HepG2 (cell line): ENCODE measurements around the gene VAMP2. TPM values are rescaled to one million over a fixed set of nuclear protein-coding genes. Genes with fewer than 3 reads are reported as not detected.

ENCODE experiments used
- BRD4 ChIP-seq: sonication (generic); formaldehyde crosslinking; IDR thresholded peaks from 2 replicates; pipeline ENCODE4 v1.4.0; 2020; ENCODE audit warnings: missing genetic modification reagents
- CBX2 ChIP-seq, 2 experiments: fragments of 200-600 bp in 1 of 2; sonication (generic); formaldehyde crosslinking in 1 of 2; IDR thresholded peaks; 2 replicates each; pipeline versions ENCODE4 v1.7.0 to v1.8.1; 2018 to 2022; ENCODE audit warnings: low read depth in 2 of 2, low read length in 1 of 2, mild to moderate bottlenecking in 1 of 2, missing genetic modification reagents in 1 of 2
- CREM ChIP-seq, 2 experiments: sonication (generic) in 1 of 2; formaldehyde crosslinking in 1 of 2; IDR thresholded peaks; 2 replicates each; pipeline versions ENCODE4 v1.4.0 to v1.6.1; 2016 to 2020; ENCODE audit warnings: antibody characterized with exemption in 1 of 2, mild to moderate bottlenecking in 1 of 2, missing genetic modification reagents in 1 of 2
- ELF3 ChIP-seq: IDR thresholded peaks from 2 replicates; pipeline ENCODE4 v1.6.1; 2016; ENCODE audit warnings: missing genetic modification reagents, missing compliant biosample characterization
- EP300 ChIP-seq, 3 experiments: sonication (generic) in 1 of 3; formaldehyde crosslinking in 1 of 3; IDR thresholded peaks; 2 replicates each; pipeline versions ENCODE4 v1.5.1 to v1.6.1; 2011 to 2020; ENCODE audit warnings: low read depth in 2 of 3, low read length in 2 of 3, borderline replicate concordance in 1 of 3, improper control_type of control experiment in 1 of 3, mild to moderate bottlenecking in 1 of 3, missing genetic modification reagents in 1 of 3, moderate library complexity in 1 of 3
- FOXJ3 ChIP-seq: sonication (generic); formaldehyde crosslinking; IDR thresholded peaks from 2 replicates; pipeline ENCODE4 v1.4.0; 2020; ENCODE audit warnings: missing genetic modification reagents, mild to moderate bottlenecking, borderline replicate concordance
- HNRNPLL ChIP-seq: fragments of 200-400 bp; formaldehyde crosslinking; IDR thresholded peaks from 2 replicates; pipeline ENCODE4 v1.6.1; 2017; ENCODE audit warnings: mild to moderate bottlenecking, low read depth, low read length; ENCODE audit not compliant: poor library complexity, severe bottlenecking
- ISX ChIP-seq: sonication (generic); formaldehyde crosslinking; conservative IDR thresholded peaks from 2 replicates; pipeline ENCODE4 v1.5.0; 2020; ENCODE audit warnings: missing genetic modification reagents
- KDM3A ChIP-seq: IDR thresholded peaks from 2 replicates; pipeline ENCODE4 v1.6.1; 2018; ENCODE audit warnings: low read depth, missing compliant biosample characterization
- NFE2L2 ChIP-seq: fragments of 150-350 bp; IDR thresholded peaks from 2 replicates; pipeline ENCODE4 v1.6.1; 2014; ENCODE audit warnings: low read length
- NR2F6 ChIP-seq, 2 experiments: IDR thresholded peaks; 2 replicates each; pipeline ENCODE4 v1.6.1; 2016; ENCODE audit warnings: antibody characterized with exemption in 1 of 2, mild to moderate bottlenecking in 1 of 2
- PCBP1 ChIP-seq: fragments of 200-400 bp; formaldehyde crosslinking; IDR thresholded peaks from 2 replicates; pipeline ENCODE4 v1.6.1; 2017; ENCODE audit warnings: mild to moderate bottlenecking, low read depth, low read length, borderline replicate concordance
- PITX1 ChIP-seq: sonication (generic); formaldehyde crosslinking; IDR thresholded peaks from 2 replicates; pipeline ENCODE4 v1.5.1; 2020; ENCODE audit warnings: mild to moderate bottlenecking, missing genetic modification reagents
- POLR2AphosphoS5 ChIP-seq: IDR thresholded peaks from 2 replicates; pipeline ENCODE4 v1.6.1; 2012; ENCODE audit warnings: low read depth, low read length
- SPEN ChIP-seq: sonication (generic); formaldehyde crosslinking; IDR thresholded peaks from 2 replicates; pipeline ENCODE4 v1.5.1; 2020; ENCODE audit warnings: low read depth, mild to moderate bottlenecking, missing genetic modification reagents
- ZC3H13 ChIP-seq: sonication (generic); formaldehyde crosslinking; IDR thresholded peaks from 2 replicates; pipeline ENCODE4 v1.8.1; 2023; ENCODE audit warnings: mild to moderate bottlenecking, missing genetic modification reagents, moderate library complexity
- ZNF354B ChIP-seq: sonication (generic); formaldehyde crosslinking; IDR thresholded peaks from 2 replicates; pipeline ENCODE4 v1.8.0; 2022; ENCODE audit warnings: mild to moderate bottlenecking, missing genetic modification reagents
- ZNF430 ChIP-seq: sonication (generic); formaldehyde crosslinking; IDR thresholded peaks from 2 replicates; pipeline ENCODE4 v1.9.0; 2021; ENCODE audit warnings: mild to moderate bottlenecking, missing genetic modification reagents
- ZNF431 ChIP-seq: sonication (generic); formaldehyde crosslinking; IDR thresholded peaks from 2 replicates; pipeline ENCODE4 v1.9.0; 2022; ENCODE audit warnings: missing genetic modification reagents, low read depth, mild to moderate bottlenecking, borderline replicate concordance
- ZNF660 ChIP-seq: sonication (generic); formaldehyde crosslinking; IDR thresholded peaks from 2 replicates; pipeline ENCODE4 v1.5.1; 2020; ENCODE audit warnings: mild to moderate bottlenecking, low read depth, missing genetic modification reagents, borderline replicate concordance
- ZNF713 ChIP-seq: sonication (generic); formaldehyde crosslinking; IDR thresholded peaks from 2 replicates; pipeline ENCODE4 v1.4.0; 2020; ENCODE audit warnings: mild to moderate bottlenecking, missing genetic modification reagents
- ZNF747 ChIP-seq: sonication (generic); formaldehyde crosslinking; IDR thresholded peaks from 2 replicates; pipeline ENCODE4 v1.8.1; 2023; ENCODE audit warnings: missing genetic modification reagents, mild to moderate bottlenecking, borderline replicate concordance
- ZSCAN25 ChIP-seq: sonication (generic); formaldehyde crosslinking; IDR thresholded peaks from 2 replicates; pipeline ENCODE4 v1.8.0; 2022; ENCODE audit warnings: mild to moderate bottlenecking, missing genetic modification reagents
- polyA plus RNA-seq, 8 experiments: library from polyadenylated mRNA; depleted of rRNA in 3 of 8; stranded (reverse) in 7 of 8; unstranded in 1 of 8; fragments of >200 nt; fragmentation: Illumina TruSeq in 4 of 8; extraction: Trizol in 4 of 8; gene quantifications; 2 replicates each; pipeline versions ENCODE4 v1.2.1 to v1.2.3, GENCODE V29; 2011 to 2016; ENCODE audit warnings: low read depth in 4 of 8, missing spikeins in 1 of 8, mixed read lengths in 1 of 8; ENCODE audit not compliant: insufficient read depth in 1 of 8
- total RNA-seq, 5 experiments: library from RNA; depleted of rRNA; stranded (reverse); fragments of >200 nt; fragmentation: Illumina TruSeq; extraction: Trizol; gene quantifications; 2 replicates each; pipeline ENCODE4 v1.2.3, GENCODE V29; 2016; ENCODE audit warnings: low read depth in 1 of 5
- TF ChIP-seq, protein P1 (sequence below): IDR thresholded peaks from 2 replicates; pipeline ENCODE4 v1.6.1; 2018; ENCODE audit warnings: missing genetic modification reagents
- TF ChIP-seq, protein P2 (sequence below): sonication (generic); formaldehyde crosslinking; IDR thresholded peaks from 2 replicates; pipeline ENCODE4 v1.4.0; 2020; ENCODE audit warnings: missing genetic modification reagents

Gene VAMP2
- total and polyA plus RNA-seq, 2 of the 13 experiments (the other 11 are each of a cell fraction or from before 2014, with no cell fraction given) = 3.9 to 17.2 TPM

DNA sequence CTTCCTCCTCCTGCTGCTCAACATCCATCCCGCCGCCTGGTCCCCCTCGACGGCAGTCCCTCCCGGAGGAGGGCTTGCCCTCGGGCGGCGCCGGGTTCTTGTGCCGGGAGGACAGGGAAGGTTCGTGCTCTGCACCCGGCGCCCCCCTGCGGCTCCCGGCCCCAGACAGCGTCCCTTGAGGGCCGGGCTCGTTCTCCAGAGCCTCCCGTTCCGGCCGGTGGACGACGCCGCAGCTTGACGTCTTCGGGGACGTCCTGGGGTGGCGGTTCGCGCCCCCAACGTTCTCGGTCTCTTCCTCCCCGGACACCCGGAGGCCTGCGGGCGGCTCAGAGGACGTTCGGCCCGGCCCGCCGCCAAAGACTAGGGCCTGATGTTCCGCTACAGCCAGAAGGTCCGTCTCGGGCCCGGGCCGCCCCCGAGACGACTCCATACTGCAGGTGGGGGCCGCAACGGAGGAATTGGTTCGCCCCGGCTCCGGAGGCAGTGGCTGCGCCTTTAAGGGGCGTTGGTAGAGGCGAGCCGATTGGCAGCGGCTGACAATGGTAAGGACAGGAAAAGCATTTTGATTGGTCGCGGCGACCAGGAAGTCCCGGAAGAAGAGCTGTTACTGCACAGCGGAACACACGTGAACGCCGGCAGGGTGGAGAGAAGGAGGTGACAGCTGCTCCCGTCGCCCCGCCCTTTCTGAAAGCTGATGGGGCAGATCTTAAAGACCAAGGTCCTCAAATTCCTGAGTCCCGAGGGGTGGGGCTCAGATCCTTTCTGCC is 27.1 kb upstream of the VAMP2 start, which contains the start of gene BORCS6 (continued):
- no peak for TF ChIP-seq ZNF660 (CRISPR knock-in tag)
- no peak for TF ChIP-seq ZNF354B (CRISPR knock-in tag)
- no peak for TF ChIP-seq NFE2L2
- peak; percentile 36; the same call in 1 of the 2 replicates for TF ChIP-seq ZSCAN25 (CRISPR knock-in tag)
- peak; percentile 57; the same call in 1 of the 2 replicates for TF ChIP-seq CREM (IDR thresholded peaks at IDR 0.05)
- TF ChIP-seq CREM (CRISPR knock-in tag; IDR thresholded peaks at IDR 0.05) = no peak
- no peak for TF ChIP-seq ZNF431
- TF ChIP-seq ELF3 (CRISPR knock-in tag) = peak; percentile 57; the same call in 1 of the 2 replicates
- no peak for TF ChIP-seq ISX (CRISPR knock-in tag)
- TF ChIP-seq EP300 (IDR thresholded peaks at IDR 0.05; ENCODE audit: low read depth in 2 of 2, low read length in 2 of 2) = peak in 1 of 2 experiments; percentile 6; a peak in 1 of 4 replicates
- no peak for TF ChIP-seq EP300 (CRISPR knock-in tag; IDR thresholded peaks at IDR 0.05; ENCODE audit: borderline replicate concordance)
- no peak for TF ChIP-seq NR2F6 (IDR thresholded peaks at IDR 0.05)
- TF ChIP-seq NR2F6 (CRISPR knock-in tag; IDR thresholded peaks at IDR 0.05) = no peak
- no peak for TF ChIP-seq PITX1 (CRISPR knock-in tag)
- peak; percentile 20 for TF ChIP-seq HNRNPLL
- no peak for TF ChIP-seq KDM3A (CRISPR knock-in tag)
- TF ChIP-seq, protein P1, sequence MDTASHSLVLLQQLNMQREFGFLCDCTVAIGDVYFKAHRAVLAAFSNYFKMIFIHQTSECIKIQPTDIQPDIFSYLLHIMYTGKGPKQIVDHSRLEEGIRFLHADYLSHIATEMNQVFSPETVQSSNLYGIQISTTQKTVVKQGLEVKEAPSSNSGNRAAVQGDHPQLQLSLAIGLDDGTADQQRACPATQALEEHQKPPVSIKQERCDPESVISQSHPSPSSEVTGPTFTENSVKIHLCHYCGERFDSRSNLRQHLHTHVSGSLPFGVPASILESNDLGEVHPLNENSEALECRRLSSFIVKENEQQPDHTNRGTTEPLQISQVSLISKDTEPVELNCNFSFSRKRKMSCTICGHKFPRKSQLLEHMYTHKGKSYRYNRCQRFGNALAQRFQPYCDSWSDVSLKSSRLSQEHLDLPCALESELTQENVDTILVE (CRISPR knock-in tag) = 0 out of 2 replicates have a peak, but pooled peaks have one; percentile 29
- peak; percentile 45; the same call in 1 of the 2 replicates for TF ChIP-seq POLR2AphosphoS5
- TF ChIP-seq PCBP1 = 0 out of 2 replicates have a peak, but pooled peaks have one; percentile 61
- TF ChIP-seq CBX2 (IDR thresholded peaks at IDR 0.05; ENCODE audit: low read depth, low read length) = no peak
- TF ChIP-seq CBX2 (CRISPR knock-in tag; IDR thresholded peaks at IDR 0.05; ENCODE audit: low read depth) = no peak
- TF ChIP-seq BRD4 (CRISPR knock-in tag) = peak; percentile 38; the same call in 1 of the 2 replicates
- TF ChIP-seq FOXJ3 (CRISPR knock-in tag) = no peak
- TF ChIP-seq ZNF747 (CRISPR knock-in tag) = peak; percentile 61; the same call in 1 of the 2 replicates
- TF ChIP-seq SPEN (CRISPR knock-in tag) = peak; percentile 63; the same call in 1 of the 2 replicates
- TF ChIP-seq ZNF713 (CRISPR knock-in tag) = no peak
- TF ChIP-seq, protein P2, sequence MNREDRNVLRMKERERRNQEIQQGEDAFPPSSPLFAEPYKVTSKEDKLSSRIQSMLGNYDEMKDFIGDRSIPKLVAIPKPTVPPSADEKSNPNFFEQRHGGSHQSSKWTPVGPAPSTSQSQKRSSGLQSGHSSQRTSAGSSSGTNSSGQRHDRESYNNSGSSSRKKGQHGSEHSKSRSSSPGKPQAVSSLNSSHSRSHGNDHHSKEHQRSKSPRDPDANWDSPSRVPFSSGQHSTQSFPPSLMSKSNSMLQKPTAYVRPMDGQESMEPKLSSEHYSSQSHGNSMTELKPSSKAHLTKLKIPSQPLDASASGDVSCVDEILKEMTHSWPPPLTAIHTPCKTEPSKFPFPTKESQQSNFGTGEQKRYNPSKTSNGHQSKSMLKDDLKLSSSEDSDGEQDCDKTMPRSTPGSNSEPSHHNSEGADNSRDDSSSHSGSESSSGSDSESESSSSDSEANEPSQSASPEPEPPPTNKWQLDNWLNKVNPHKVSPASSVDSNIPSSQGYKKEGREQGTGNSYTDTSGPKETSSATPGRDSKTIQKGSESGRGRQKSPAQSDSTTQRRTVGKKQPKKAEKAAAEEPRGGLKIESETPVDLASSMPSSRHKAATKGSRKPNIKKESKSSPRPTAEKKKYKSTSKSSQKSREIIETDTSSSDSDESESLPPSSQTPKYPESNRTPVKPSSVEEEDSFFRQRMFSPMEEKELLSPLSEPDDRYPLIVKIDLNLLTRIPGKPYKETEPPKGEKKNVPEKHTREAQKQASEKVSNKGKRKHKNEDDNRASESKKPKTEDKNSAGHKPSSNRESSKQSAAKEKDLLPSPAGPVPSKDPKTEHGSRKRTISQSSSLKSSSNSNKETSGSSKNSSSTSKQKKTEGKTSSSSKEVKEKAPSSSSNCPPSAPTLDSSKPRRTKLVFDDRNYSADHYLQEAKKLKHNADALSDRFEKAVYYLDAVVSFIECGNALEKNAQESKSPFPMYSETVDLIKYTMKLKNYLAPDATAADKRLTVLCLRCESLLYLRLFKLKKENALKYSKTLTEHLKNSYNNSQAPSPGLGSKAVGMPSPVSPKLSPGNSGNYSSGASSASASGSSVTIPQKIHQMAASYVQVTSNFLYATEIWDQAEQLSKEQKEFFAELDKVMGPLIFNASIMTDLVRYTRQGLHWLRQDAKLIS (CRISPR knock-in tag) = no peak
- TF ChIP-seq ZNF430 (CRISPR knock-in tag) = peak; percentile 47; the same call in 1 of the 2 replicates
- no peak for TF ChIP-seq ZC3H13 (CRISPR knock-in tag)
